HG03432 (cell line): ENCODE data around the gene NTM.
A peak's percentile ranks its signal among the peaks of the same experiment; 100 is the strongest.

Source experiments
- ATAC-seq: cut with Tn5 transposase; IDR thresholded peaks from one replicate; pipeline ENCODE4 v1.9.1; 2021; ENCODE audit warnings: mild to moderate bottlenecking, moderate library complexity; ENCODE audit not compliant: unreplicated experiment

The NTM gene

DNA sequence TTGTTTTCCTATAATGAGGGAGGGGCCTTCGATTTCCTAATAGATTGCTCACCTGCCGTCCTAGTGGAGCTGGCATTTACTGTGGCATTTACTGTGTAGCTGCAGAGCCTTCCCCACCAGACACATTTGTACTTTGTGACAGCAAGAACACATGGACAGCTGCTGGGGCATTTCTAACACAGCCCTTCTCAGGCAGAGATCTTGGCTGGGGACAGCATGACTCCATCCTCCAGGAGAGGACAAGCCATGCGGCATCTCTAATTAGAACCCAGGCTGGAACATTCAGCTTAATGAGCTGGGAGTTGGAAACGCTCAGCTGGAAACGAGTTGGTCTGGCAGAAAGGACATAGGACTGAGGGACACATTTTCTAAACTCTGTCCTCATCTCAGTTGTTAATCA, 887.5 kb downstream of the NTM start:
- ATAC-seq, result no peak

DNA sequence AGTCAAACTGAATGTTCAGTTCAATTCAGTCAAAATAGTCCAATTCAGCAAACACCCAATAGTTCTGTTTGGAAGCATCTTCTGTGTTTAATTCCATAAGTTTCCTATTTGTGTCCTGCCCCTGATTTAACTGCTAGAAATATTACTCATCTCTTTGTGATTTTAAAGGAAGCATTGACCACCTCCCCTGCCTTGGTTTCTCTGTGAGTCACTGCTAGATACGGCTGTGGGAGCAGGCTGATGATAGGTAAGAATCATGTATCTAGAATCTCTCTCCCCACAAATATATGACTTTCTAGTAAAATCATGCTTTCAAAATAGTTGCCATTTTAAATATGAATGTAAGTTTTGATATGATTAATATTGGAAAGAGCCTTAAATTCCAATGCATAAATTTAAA, 888.5 kb downstream of the NTM start:
- ATAC-seq, result no peak

DNA sequence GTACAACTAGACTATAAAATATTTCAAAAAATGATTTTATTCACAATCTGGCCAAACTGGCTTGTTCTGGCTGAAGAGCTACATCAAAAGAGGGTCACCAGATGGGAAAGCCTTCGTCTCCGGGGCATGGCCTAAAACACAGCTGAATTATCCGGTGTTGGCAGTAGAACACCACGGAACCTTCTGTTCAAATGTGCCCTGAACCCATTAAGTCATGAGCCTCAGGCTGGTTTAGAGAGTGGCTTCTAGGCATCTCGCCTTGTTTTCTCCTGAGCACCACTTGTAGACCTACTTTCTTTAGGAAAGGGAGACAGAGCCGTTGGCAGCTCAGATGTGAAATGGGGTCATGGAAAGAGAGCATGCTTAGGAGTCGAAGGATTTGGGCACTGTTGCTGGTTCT, 890.2 kb downstream of the NTM start:
- no peak for ATAC-seq

DNA sequence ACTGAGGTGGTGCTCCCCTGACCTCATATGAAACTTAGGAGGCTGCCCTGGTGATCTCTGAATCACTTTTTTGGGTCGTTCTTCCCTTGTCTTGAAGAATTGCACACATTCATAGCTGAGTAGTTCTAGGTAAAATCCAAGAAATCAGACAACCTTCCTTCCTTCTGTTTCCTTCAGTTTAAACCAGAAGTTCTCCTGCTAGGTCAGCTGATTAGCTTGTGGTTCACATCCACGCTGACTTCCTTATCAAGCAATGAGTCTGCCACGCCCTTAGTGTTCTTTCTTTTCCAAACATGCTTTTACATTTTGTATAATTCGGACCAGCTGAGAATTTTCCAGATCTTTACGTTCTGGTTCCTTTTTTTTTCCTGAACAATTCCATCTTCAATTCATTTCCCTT, 892.8 kb downstream of the NTM start:
- ATAC-seq, result no peak

DNA sequence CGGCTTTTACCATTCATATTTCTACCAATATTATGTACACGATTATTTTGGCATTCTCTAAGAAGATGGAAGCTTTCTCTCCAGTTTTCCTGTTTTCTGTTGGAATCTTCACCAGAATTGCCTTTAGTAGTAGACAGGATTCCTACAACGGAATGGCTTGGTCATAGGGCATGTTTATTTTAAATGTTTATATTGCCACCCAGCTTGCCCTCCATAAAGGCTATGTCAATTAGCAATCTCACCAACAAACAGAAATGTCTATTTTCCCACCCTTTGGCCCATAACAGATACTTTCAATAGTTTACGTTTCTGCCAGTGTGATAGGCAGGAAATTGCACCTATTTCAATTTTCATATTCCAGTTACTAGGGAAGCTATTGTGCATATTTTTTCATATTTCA, 893.5 kb downstream of the NTM start:
- ATAC-seq, result no peak

DNA sequence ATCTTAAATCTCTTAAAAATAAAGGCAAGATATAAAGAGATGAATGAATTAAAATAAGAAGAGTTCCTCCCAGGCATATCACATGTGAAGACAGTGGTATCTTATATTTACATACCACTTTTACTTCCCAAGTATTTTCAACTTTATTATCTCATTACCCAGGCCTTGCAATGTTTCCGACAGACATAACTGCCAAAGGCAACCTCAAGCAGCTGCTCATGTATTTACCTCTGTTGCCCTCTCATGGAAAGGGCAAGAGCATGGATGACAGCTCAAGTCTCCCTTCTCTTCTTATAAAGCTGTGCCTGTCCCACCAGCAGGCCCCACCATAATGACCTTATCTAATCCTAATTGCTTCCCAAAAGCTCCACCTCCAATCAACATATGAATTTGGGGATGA, 894.2 kb downstream of the NTM start:
- no peak for ATAC-seq

DNA sequence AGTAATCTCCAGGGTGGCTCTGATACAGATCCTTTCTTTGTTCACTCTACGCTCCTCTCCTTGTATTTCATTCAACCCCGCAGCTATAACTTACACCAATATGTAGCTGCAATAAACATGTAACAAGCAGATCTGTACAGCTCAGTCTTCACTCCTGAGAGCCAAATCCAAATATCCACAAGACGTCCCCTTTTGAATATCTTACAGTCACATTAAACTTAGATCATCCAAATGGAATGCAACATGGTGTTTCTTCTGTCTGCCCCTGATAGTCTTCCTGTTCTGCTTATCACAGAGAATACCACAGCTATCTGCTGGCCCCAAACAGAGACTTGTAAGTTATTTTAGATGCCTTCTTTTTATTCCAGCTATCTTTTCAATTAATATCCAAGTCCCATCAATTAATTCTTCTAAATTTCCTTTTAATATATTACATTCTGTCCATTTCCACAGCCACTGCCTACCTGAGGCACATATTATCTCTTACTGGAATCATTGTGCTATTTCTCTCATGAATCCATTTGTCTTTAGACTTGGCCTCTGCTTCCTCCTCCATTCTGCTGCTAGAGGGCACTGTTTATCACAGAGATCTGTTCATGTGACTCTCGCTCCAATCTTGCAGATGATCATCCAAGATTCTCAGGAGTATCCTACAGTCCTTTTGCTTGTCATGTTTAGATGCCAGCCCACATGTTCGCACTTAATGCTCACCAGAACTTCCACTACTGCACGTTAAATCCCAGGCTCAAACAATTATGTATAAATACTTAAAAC, 908.6 kb downstream of the NTM start:
- ATAC-seq, result peak; percentile 48

DNA sequence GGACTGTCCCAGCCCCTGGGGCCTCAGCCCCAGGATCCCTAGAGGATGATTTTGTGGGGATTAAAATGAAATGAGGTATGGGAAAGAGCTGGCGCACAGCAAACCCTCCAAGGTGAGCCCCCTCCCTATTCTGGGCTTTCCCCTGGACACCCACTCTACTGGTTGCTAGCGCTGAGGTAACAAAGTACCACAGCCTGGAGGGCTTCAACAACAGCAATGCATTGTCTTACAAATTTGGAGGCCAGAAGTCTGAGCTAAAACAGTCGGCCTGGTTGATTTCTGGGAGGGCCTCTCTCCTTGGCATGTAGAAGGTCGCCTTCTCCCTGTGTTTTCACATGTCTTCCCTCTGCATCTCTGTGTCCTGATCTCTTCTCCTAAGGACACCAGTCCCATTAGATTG, 913.6 kb downstream of the NTM start:
- no peak for ATAC-seq

DNA sequence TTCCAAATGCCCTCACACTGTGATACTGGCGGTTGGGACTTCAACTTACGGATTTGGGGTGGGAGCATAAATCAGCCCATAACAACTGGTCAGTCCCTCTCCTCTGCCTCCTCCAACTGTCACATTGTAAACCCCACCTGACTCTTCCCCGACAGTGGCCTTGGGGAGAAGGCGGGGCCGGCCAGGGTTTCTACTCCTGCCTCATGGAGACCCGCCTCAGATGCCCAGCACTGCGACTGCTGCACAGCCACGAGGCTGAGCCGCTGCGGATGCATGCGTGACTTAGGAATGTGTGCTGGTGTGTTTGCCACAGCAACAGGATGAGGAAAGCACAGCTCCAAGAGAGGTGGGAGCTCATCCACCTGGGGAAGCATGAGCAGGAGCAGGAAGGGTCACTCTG, 914.2 kb downstream of the NTM start:
- no peak for ATAC-seq

DNA sequence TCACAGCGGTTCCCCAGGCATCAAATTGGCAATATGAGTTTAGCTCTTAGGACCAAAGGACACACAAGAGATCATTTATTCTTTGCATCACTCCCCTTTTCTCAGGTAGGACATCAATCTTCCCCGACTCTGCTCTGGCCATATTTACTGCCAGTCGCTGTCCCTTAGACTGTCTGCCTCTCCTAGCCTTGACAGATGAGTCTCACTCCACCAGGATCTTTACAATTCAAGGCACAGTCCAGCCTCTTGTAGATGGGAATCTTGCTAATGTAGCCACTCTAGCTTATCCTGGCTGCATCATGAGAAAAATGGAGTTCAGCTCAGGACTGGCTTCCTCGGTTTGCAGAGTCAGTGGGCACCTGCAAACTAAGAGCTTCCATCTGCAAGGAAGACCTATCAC, 915.2 kb downstream of the NTM start:
- no peak for ATAC-seq

DNA sequence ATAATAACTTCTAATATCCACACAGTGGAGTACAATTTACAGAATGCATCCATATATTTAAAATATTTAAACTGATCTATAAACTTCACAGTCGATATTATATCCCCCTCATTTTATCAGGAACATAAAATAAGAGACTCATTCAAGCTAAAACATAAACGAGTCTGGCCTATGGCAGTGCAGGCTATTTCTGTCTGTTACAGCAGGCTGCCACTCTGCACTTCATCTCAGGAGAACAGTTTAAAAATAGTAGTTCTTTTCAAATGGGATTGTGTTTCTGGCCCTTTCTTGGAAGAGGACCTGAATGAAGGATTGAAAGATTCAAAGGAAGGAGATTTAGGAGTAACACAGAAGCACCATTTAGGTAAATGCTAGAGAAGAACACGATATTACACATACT, 915.7 kb downstream of the NTM start:
- no peak for ATAC-seq

DNA sequence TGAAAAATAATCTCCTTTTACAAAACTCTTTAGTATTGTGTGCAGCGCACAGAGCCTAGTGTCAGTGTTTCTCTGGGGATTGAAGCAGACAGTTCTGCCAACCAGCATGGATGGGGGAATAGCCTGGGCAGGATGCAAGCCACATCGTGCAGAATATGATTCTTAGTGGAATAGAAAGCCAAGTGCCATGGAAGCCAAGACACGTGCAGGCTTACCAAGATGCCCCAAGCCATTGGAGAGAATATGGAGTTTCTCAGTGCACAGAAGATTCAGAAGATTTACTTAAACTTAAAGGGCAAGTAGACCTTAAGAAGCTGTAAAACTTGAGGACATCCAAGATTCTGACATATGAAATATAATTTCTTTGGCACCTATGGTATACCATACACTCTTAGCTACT, 917.6 kb downstream of the NTM start:
- no peak for ATAC-seq

DNA sequence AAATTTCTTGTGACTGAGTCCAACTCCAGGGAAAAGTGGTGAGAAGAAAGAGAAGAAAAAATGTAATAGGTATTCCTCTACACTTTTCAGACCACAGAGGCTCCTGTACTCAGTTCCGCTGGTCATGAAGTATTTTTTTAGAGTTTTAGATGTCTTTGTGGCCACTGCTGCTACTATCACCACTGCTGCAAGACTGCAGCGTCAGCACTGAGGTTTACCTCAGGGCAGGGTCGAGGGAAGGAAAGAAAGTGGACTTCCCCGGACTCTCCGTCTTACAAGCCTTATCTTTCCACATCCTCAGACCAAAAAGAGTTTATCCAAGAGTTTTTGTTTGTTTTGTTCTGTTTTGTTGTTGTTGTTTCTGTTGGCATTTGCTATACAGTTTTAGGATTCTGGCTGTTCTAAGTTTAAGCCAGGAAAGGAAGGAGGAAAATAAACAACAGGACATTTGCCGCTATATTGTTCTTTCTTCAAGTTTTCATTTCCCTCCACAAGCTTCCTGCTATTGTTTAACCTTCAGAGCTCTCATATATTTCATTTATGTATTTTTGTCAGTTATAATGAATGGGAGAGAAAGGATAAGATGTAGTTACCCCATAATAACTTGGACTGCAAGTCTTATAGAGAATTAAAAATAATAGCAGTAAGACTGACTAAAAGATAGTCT, 919.3 kb downstream of the NTM start:
- ATAC-seq, result no peak

DNA sequence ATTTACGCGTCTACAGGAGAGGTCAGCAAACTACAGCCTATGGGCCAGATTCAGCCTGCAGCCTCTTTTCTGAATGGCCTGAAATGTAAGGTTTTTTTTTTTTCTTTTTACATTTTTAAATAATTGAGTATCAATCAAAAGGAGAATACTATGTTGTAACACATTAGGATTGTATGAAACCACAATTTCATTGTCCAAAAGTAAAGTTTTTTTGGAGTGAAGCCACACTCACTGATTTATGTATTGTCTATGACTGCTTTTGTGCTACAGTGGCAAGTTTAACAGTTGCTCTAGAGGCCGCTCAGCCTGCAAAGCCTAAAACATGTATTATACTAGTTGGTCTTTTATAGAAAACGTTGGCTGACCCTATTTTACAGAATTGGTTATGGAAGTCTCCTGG, 923.2 kb downstream of the NTM start:
- no peak for ATAC-seq

DNA sequence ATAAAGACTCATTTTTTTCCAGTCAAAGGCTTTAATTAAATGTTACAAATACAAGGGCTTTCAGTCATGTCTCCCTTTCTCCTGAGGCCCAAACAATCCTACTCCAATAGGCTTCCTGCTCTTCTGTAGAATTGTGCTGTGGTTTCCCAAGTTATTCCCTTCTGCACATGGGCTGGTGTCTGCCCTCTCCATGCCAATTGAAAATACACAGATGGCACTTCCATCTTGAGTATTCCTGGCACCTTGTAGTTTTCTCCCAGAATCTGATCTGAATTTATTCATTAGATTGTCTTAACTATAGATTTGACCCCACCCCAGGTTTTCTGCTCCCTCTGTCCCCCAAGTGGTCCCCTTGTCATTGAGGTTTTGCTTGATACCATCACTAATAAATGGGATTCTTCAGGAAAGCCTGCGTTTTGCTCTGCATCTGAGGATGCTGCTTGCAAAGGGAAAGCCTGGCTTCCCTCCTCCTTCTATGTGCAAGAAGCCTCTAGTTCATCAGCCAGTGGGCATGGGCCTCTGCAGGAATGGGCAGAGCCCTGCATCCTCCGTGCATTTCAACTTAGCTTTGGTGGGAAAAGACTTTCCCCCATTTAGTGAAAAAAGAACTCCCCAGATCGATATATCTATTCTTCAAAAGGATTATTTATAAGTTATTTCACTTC, 926.7 kb downstream of the NTM start:
- no peak for ATAC-seq

DNA sequence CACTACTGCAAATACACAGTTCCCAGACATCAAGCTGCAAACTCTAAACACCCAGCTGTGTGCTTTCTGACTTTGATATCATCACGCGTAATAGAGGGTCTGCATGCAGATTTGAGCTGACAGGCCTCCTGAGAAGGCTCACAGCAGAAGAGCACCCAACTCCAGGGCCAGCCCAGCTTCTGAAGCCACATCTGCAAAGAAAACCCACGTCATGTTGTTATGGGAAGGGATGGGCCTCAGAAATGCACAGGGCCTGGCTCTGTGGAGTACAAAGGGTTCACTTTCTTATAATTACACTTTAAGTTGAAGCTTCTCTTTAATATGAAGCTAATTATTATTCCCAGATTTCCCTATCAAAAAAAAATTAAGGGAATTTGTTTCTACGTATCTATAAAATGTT, 927.9 kb downstream of the NTM start:
- ATAC-seq, result no peak

DNA sequence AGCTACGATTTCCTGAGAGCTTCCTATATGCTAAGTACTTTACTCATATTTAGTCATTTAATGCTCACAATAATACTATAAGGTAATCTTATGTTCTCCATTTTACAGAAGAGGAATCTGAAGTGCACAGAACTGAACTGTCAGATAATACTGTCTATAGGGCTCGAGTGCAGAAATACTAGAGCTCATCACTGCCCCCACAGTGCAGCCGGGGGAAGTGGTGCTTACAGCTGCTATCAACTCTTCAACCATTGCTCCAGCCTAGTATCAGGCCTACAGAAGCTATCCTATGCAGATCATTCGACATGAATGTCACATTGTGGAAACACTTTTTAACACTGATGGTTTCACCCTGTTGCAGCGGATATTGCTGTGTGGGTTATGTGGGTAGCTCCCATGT, 929.9 kb downstream of the NTM start:
- ATAC-seq, result no peak

DNA sequence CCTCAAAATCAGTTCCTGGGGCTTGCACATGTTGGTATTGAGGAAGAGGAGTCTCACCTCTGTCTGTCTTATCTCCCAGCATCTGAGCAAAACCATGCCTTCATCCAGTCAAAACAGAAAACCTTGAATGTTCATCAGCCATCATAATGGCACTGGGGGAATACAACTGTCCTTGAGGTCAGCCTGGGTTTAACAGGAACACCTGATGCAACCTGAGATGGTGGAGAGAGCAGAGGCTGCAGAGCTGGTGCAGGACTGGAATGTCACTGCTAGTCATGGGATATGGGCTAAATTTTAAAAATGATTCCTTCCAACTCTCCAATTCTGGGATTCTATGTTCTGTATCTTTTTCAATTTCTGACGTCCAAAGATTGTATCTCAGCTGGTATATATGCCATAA, 931.0 kb downstream of the NTM start:
- ATAC-seq, result no peak

DNA sequence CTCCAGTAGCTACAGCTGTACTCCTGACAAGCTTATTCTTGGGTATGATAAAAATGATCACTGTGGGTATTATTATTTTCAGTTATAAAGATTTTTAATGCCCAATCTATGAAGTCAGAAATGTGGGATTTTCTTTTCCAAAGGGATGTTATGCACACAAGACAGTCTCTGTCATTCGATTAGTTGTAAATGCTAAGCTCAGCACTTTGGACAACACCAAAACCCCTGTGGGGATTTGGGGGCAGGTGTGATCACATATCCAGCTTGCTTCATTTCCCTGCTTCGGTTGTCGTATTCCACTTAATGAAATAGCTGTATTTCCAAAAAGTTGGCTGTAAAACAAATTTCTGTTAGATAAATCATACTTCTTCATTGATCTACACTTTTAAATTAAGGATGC, 931.5 kb downstream of the NTM start:
- ATAC-seq, result no peak

DNA sequence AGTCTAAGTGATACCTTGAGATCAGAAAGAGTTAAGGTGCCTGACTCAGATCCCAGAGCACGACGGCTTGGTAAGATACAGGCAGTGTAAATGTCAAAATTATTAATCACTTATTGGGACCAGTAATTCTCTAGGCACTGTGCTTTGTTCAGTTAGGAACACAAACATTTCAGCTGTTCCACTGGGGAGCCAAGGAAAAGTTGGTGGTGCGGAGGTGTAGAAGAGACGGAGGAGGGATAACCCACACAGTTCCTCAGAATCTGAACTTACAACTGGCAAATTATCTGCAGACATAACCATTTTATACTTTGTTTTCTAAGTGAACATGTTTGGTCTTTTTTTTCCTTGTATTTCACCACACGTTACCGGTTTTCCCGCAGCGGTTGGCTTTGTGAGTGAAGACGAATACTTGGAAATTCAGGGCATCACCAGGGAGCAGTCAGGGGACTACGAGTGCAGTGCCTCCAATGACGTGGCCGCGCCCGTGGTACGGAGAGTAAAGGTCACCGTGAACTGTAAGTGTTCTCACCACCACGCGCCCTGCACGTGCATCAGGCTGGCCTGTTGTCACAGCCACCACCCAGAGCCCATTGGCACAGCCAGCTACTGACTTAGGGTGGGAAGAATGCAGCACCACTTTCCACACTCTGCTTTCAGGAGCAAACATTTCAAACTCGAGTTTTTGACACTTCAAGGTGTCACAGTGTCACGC, 937.0 kb downstream of the NTM start:
- no peak for ATAC-seq
